K562 (cell line): Measurements from ENCODE around the gene LTK. TPM values are rescaled to one million over a fixed set of nuclear protein-coding genes. Genes with fewer than 3 reads are reported as not detected.

ENCODE experiments used
- CREB5 ChIP-seq: fragments of 250-450 bp; sonication (Bioruptor Pico); IDR thresholded peaks from 2 replicates; pipeline ENCODE4 v1.5.0; 2020; ENCODE audit warnings: mild to moderate bottlenecking
- DACH1 ChIP-seq: fragments of 450-650 bp; IDR thresholded peaks from 2 replicates; pipeline ENCODE4 v1.6.1; 2018; ENCODE audit not compliant: partially characterized antibody
- DEAF1 ChIP-seq: fragments of 450-650 bp; formaldehyde crosslinking; IDR thresholded peaks from 2 replicates; pipeline ENCODE4 v1.4.0; 2020; ENCODE audit warnings: mild to moderate bottlenecking, moderate library complexity
- E2F5 ChIP-seq: sonication (generic); formaldehyde crosslinking; IDR thresholded peaks from 2 replicates; pipeline ENCODE4 v1.8.0; 2022; ENCODE audit warnings: mild to moderate bottlenecking, missing genetic modification reagents
- GATA2 ChIP-seq: sonication (generic); formaldehyde crosslinking; IDR thresholded peaks from 2 replicates; pipeline ENCODE4 v1.4.0; 2020; ENCODE audit warnings: mild to moderate bottlenecking, missing genetic modification reagents
- ID3 ChIP-seq, 2 experiments: fragments of 250-450 bp in 1 of 2; fragments of 450-650 bp in 1 of 2; sonication (Bioruptor Pico) in 1 of 2; IDR thresholded peaks; 2 replicates each; pipeline versions ENCODE4 v1.6.1 to v1.8.0; 2016 to 2021; ENCODE audit warnings: mild to moderate bottlenecking in 2 of 2, moderate library complexity in 2 of 2, missing compliant biosample characterization in 1 of 2, missing genetic modification characterization in 1 of 2
- IFI16 ChIP-seq: fragments of 250-450 bp; sonication (Bioruptor Pico); IDR thresholded peaks from 2 replicates; pipeline ENCODE4 v2.1.2; 2022; ENCODE audit warnings: mild to moderate bottlenecking, inconsistent platforms
- MLLT1 ChIP-seq, 2 experiments: fragments of 450-650 bp; IDR thresholded peaks; 2 replicates each; pipeline ENCODE4 v1.6.1; 2016
- MTA3 ChIP-seq: fragments of 450-650 bp; formaldehyde crosslinking; IDR thresholded peaks from 2 replicates; pipeline ENCODE4 v1.6.1; 2017; ENCODE audit warnings: mild to moderate bottlenecking, borderline replicate concordance
- NR4A1 ChIP-seq, 2 experiments: fragments of 250-450 bp in 1 of 2; fragments of 450-650 bp in 1 of 2; sonication (Bioruptor Pico) in 1 of 2; IDR thresholded peaks; 2 replicates each; pipeline versions ENCODE4 v1.4.0 to v1.6.1; 2016 to 2020; ENCODE audit warnings: mild to moderate bottlenecking in 2 of 2, missing compliant biosample characterization in 1 of 2, missing genetic modification characterization in 1 of 2, moderate library complexity in 1 of 2
- OTX1 ChIP-seq: fragments of 450-650 bp; formaldehyde crosslinking; IDR thresholded peaks from 2 replicates; pipeline ENCODE4 v1.4.0; 2022; ENCODE audit warnings: mild to moderate bottlenecking
- RFX1 ChIP-seq: fragments of 450-650 bp; IDR thresholded peaks from 2 replicates; pipeline ENCODE4 v1.6.1; 2016; ENCODE audit warnings: mild to moderate bottlenecking, moderate library complexity
- SMAD3 ChIP-seq: fragments of 450-650 bp; formaldehyde crosslinking; conservative IDR thresholded peaks from 2 replicates; pipeline ENCODE4 v1.4.0; 2020; ENCODE audit warnings: mild to moderate bottlenecking
- SNAPC5 ChIP-seq: fragments of 250-450 bp; sonication (Bioruptor Pico); IDR thresholded peaks from 2 replicates; pipeline ENCODE4 v1.8.0; 2021; ENCODE audit warnings: moderate library complexity, mild to moderate bottlenecking, inconsistent platforms
- SRSF3 ChIP-seq: fragments of 200-400 bp; formaldehyde crosslinking; IDR thresholded peaks from 2 replicates; pipeline ENCODE4 v1.6.1; 2016; ENCODE audit warnings: mild to moderate bottlenecking, low read length, moderate library complexity; ENCODE audit not compliant: insufficient read depth
- THRAP3 ChIP-seq: fragments of 450-650 bp; IDR thresholded peaks from 2 replicates; pipeline ENCODE4 v1.6.1; 2016; ENCODE audit warnings: mild to moderate bottlenecking, inconsistent platforms, borderline replicate concordance
- USF2 ChIP-seq: sonication (generic); formaldehyde crosslinking; IDR thresholded peaks from 2 replicates; pipeline ENCODE4 v1.5.0; 2020; ENCODE audit warnings: missing genetic modification reagents
- ZC3H11A ChIP-seq: IDR thresholded peaks from 2 replicates; pipeline ENCODE4 v1.6.1; 2012; ENCODE audit warnings: low read depth, low read length, improper control_type of control experiment
- ZNF639 ChIP-seq, 2 experiments: fragments of 200-800 bp in 1 of 2; sonication (Bioruptor generic) in 1 of 2; sonication (generic) in 1 of 2; formaldehyde crosslinking in 1 of 2; IDR thresholded peaks in 1 of 2; conservative IDR thresholded peaks in 1 of 2; 2 replicates each; pipeline versions ENCODE4 v1.5.0 to v1.6.1; 2016 to 2020; ENCODE audit warnings: missing compliant biosample characterization in 1 of 2, missing genetic modification characterization in 1 of 2, missing genetic modification reagents in 1 of 2
- ZNF717 ChIP-seq: fragments of 250-450 bp; sonication (Bioruptor Pico); IDR thresholded peaks from 2 replicates; pipeline ENCODE4 v1.5.0; 2021
- polyA plus RNA-seq, 8 experiments: library from polyadenylated mRNA; depleted of rRNA in 4 of 8; stranded (reverse) in 5 of 8; unstranded in 3 of 8; fragments of >200 nt; fragmentation: Nextera tagmentation in 2 of 8; fragmentation: Illumina TruSeq in 1 of 8; extraction: Ambion mirVana in 2 of 8; extraction: Trizol in 1 of 8; gene quantifications; 2 replicates each; pipeline versions ENCODE4 v1.2.1 to v1.2.3, GENCODE V29; 2011 to 2014; ENCODE audit warnings: inconsistent platforms in 1 of 8, missing spikeins in 1 of 8
- total RNA-seq, 7 experiments: library from RNA; depleted of rRNA in 6 of 7; stranded (reverse); fragments of >200 nt in 6 of 7; fragmentation: Illumina TruSeq in 2 of 7; extraction: Trizol in 2 of 7; gene quantifications; 2 replicates each; pipeline versions ENCODE4 v1.2.1 to v1.2.3, GENCODE V29; 2011 to 2021; ENCODE audit warnings: low replicate concordance in 1 of 7

Gene LTK
- total and polyA plus RNA-seq, 9 of the 15 experiments (the other 6 are each of a cell fraction or from before 2014, with no cell fraction given): 0.25 to 4.4 (median 1.8) TPM

- TF ChIP-seq DEAF1 (CRISPR knock-in tag) (no peak), MTA3 (no peak), USF2 (CRISPR knock-in tag) (no peak), DACH1 (peak; percentile 94), ID3 (CRISPR knock-in tag; IDR thresholded peaks at IDR 0.05) (no peak), ID3 (tag; IDR thresholded peaks at IDR 0.05) (peak; percentile 60; the same call in 1 of the 2 replicates), OTX1 (CRISPR knock-in tag) (no peak), IFI16 (CRISPR knock-in tag) (no peak), SNAPC5 (CRISPR knock-in tag) (no peak), SRSF3 (no peak), ZNF717 (CRISPR knock-in tag) (no peak), E2F5 (CRISPR knock-in tag) (no peak), CREB5 (CRISPR knock-in tag) (no peak), ZC3H11A (no peak), NR4A1 (CRISPR knock-in tag; IDR thresholded peaks at IDR 0.05) (no peak), NR4A1 (tag; IDR thresholded peaks at IDR 0.05) (no peak), MLLT1 (IDR thresholded peaks at IDR 0.05) (no peak), RFX1 (no peak), SMAD3 (CRISPR knock-in tag) (no peak), ZNF639 (CRISPR knock-in tag; conservative IDR thresholded peaks at IDR 0.05 in 1 of 2, IDR thresholded peaks at IDR 0.05 in 1 of 2) (no peak), GATA2 (peak; percentile 62), THRAP3 (no peak)
Observed at GRCh38 chr15:41562784-41563198, 49.2 kb upstream of the LTK start (continued).
